GM12878 (cell line): Measurements from ENCODE around the gene PDLIM5. TPM values are rescaled to one million over a fixed set of nuclear protein-coding genes. Genes with fewer than 3 reads are reported as not detected.
A peak's percentile ranks its signal among the peaks of the same experiment; 100 is the strongest.

Experiments
- ESRRA ChIP-seq: IDR thresholded peaks from 2 replicates; pipeline ENCODE4 v1.6.1; 2012; ENCODE audit warnings: mild to moderate bottlenecking, low read length, improper control_type of control experiment
- IKZF1 ChIP-seq: fragments of 450-650 bp; conservative IDR thresholded peaks from 2 replicates; pipeline ENCODE4 v1.6.1; 2017; ENCODE audit warnings: antibody characterized with exemption, mild to moderate bottlenecking
- NKRF ChIP-seq: fragments of 450-650 bp; conservative IDR thresholded peaks from 2 replicates; pipeline ENCODE4 v1.6.1; 2017; ENCODE audit warnings: mild to moderate bottlenecking, moderate library complexity
- SMARCA5 ChIP-seq: fragments of 450-650 bp; IDR thresholded peaks from 2 replicates; pipeline ENCODE4 v1.6.1; 2017; ENCODE audit warnings: mild to moderate bottlenecking
- ZBTB33 ChIP-seq: fragments of 450-650 bp; IDR thresholded peaks from 2 replicates; pipeline ENCODE4 v1.6.1; 2017; ENCODE audit warnings: mild to moderate bottlenecking
- polyA plus RNA-seq, 11 experiments: library from polyadenylated mRNA; depleted of rRNA in 4 of 11; unstranded in 6 of 11; stranded (reverse) in 5 of 11; fragments of >200 nt; fragmentation: Nextera tagmentation in 4 of 11; fragmentation: Illumina TruSeq in 1 of 11; extraction: Ambion mirVana in 4 of 11; extraction: Trizol in 1 of 11; gene quantifications; 1 replicate in 1 of 11; 2 replicates in 10 of 11; pipeline versions ENCODE4 v1.2.1 to v1.2.3, GENCODE V29; 2011 to 2016; ENCODE audit warnings: inconsistent platforms in 2 of 11, missing spikeins in 2 of 11, low read depth in 1 of 11
- total RNA-seq, 4 experiments: library from RNA; depleted of rRNA in 3 of 4; stranded (reverse); fragments of >200 nt in 3 of 4; fragmentation: Illumina TruSeq in 1 of 4; extraction: Trizol in 1 of 4; gene quantifications; 2 replicates each; pipeline versions ENCODE4 v1.2.1 to v1.2.3, GENCODE V29; 2013 to 2021
- TF ChIP-seq, protein P1 (sequence below): fragments of 450-650 bp; IDR thresholded peaks from 2 replicates; pipeline ENCODE4 v1.6.1; 2017; ENCODE audit warnings: borderline replicate concordance
- TF ChIP-seq, protein P2 (sequence below): IDR thresholded peaks from 2 replicates; pipeline ENCODE4 v1.6.1; 2011; ENCODE audit warnings: borderline replicate concordance, low read depth, mild to moderate bottlenecking, moderate library complexity, low read length; ENCODE audit not compliant: insufficient read depth, poor library complexity, severe bottlenecking

PDLIM5 gene
- total and polyA plus RNA-seq, 10 of the 15 experiments (the other 5 are each of a cell fraction or from before 2014, with no cell fraction given), result 10.0 to 52.9 (median 20.7) TPM

GRCh38 chr4:94453391-94453963 is 1.7 kb downstream of the PDLIM5 start (continued):
- TF ChIP-seq, protein P1, sequence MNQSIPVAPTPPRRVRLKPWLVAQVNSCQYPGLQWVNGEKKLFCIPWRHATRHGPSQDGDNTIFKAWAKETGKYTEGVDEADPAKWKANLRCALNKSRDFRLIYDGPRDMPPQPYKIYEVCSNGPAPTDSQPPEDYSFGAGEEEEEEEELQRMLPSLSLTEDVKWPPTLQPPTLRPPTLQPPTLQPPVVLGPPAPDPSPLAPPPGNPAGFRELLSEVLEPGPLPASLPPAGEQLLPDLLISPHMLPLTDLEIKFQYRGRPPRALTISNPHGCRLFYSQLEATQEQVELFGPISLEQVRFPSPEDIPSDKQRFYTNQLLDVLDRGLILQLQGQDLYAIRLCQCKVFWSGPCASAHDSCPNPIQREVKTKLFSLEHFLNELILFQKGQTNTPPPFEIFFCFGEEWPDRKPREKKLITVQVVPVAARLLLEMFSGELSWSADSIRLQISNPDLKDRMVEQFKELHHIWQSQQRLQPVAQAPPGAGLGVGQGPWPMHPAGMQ, result no peak
- TF ChIP-seq NKRF (no peak), ZBTB33 (no peak), ESRRA (no peak), SMARCA5 (0 out of 2 replicates have a peak, but pooled peaks have one; percentile 37), IKZF1 (peak; percentile 8; the same call in 1 of the 2 replicates)
- TF ChIP-seq, protein P2, sequence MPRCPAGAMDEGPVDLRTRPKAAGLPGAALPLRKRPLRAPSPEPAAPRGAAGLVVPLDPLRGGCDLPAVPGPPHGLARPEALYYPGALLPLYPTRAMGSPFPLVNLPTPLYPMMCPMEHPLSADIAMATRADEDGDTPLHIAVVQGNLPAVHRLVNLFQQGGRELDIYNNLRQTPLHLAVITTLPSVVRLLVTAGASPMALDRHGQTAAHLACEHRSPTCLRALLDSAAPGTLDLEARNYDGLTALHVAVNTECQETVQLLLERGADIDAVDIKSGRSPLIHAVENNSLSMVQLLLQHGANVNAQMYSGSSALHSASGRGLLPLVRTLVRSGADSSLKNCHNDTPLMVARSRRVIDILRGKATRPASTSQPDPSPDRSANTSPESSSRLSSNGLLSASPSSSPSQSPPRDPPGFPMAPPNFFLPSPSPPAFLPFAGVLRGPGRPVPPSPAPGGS, result no peak
